Measurements from ENCODE around the gene RIC3.

The RIC3 gene

DNA sequence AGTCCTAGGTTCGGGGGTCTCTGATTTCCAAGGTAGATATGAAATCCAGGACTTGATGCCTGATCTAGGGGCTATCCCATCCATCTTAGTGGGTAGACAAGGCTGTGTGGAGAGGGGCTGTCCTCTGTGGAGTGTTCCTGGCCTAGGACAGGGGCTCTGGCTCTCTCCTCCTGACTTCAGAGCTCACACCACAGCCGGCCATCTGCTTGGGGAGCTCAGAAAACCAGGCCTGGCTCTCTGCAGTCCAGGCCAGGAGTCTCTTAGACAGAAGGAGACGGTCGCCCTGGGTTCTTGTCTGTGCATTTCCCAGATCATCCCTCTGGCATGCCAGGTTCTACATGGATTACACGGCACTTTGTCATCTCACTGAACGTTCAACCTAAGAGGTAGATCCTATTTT is 69.9 kb downstream of the RIC3 start:
- DNase-seq = no peak
- TF ChIP-seq, protein P1, sequence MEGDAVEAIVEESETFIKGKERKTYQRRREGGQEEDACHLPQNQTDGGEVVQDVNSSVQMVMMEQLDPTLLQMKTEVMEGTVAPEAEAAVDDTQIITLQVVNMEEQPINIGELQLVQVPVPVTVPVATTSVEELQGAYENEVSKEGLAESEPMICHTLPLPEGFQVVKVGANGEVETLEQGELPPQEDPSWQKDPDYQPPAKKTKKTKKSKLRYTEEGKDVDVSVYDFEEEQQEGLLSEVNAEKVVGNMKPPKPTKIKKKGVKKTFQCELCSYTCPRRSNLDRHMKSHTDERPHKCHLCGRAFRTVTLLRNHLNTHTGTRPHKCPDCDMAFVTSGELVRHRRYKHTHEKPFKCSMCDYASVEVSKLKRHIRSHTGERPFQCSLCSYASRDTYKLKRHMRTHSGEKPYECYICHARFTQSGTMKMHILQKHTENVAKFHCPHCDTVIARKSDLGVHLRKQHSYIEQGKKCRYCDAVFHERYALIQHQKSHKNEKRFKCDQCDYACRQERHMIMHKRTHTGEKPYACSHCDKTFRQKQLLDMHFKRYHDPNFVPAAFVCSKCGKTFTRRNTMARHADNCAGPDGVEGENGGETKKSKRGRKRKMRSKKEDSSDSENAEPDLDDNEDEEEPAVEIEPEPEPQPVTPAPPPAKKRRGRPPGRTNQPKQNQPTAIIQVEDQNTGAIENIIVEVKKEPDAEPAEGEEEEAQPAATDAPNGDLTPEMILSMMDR (IDR thresholded peaks at IDR 0.05; ENCODE audit: borderline replicate concordance, extremely low read depth, low read length, poor library complexity, severe bottlenecking) = no peak
- no peak for TF ChIP-seq EZH2 (IDR thresholded peaks at IDR 0.05; ENCODE audit: borderline replicate concordance, low read depth, low read length, severe bottlenecking)
- H4K20me1 ChIP-seq (ENCODE audit: insufficient read depth, low read length) = no peaks in the 10 kb centered on the region; the same call in none of the 2 replicates
- no peaks in the 10 kb centered on the region for H3K27me3 ChIP-seq (ENCODE audit: insufficient read depth, low read length, poor library complexity)
- H3K9me3 ChIP-seq (ENCODE audit: insufficient read depth, low read length, severe bottlenecking) = no peaks in the 10 kb centered on the region
- H2AFZ ChIP-seq (ENCODE audit: low read depth, low read length) = no peak overlapping the region
- no peaks in the 10 kb centered on the region for H3K36me3 ChIP-seq (ENCODE audit: insufficient read depth, low read length)
- no peaks in the 10 kb centered on the region for H3K79me2 ChIP-seq (ENCODE audit: insufficient read depth, low read length)
- no peak overlapping the region for H3K9ac ChIP-seq (ENCODE audit: low read depth, low read length)
- ATAC-seq (ENCODE audit: insufficient read depth, low read depth) = no peak
- no peak overlapping the region for H3K27ac ChIP-seq (ENCODE audit: low read length)
- H3K4me3 ChIP-seq (ENCODE audit: low read depth in 1 of 2, low read length in 2 of 2) = no peak overlapping the region
- no peak overlapping the region for H3K4me2 ChIP-seq (ENCODE audit: insufficient read depth, low read length)
- no peaks in the 10 kb centered on the region for H3K4me1 ChIP-seq (ENCODE audit: insufficient read depth, low read length)

DNA sequence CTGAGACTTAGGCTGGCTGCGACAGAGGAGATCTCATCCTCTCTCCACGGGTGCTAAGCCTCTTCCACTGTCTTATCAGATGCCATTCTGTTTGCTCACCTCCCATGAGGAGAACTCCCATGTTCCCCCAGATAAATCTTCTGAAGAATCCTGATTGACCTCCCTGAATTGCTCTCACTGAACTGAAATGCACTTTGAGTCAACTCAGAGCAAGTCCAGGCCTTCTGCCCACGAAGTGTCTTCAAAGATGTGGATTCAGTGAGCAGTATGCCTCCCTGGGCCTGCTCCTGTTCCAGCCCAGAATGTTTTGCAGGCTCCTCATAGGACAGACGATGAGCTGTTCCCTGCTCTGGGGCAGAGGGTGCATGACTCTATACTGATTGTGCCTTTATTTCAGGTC is 70.5 kb downstream of the RIC3 start:
- no peaks in the 10 kb centered on the region; the same call in none of the 2 replicates for H4K20me1 ChIP-seq (ENCODE audit: insufficient read depth, low read length)
- no peaks in the 10 kb centered on the region for H3K9me3 ChIP-seq (ENCODE audit: insufficient read depth, low read length, severe bottlenecking)
- H3K27ac ChIP-seq (ENCODE audit: low read length) = no peak overlapping the region
- H3K9ac ChIP-seq (ENCODE audit: low read depth, low read length) = no peak overlapping the region
- DNase-seq = no peak
- no peaks in the 10 kb centered on the region for H3K36me3 ChIP-seq (ENCODE audit: insufficient read depth, low read length)
- H3K27me3 ChIP-seq (ENCODE audit: insufficient read depth, low read length, poor library complexity) = no peaks in the 10 kb centered on the region
- no peaks in the 10 kb centered on the region for H3K79me2 ChIP-seq (ENCODE audit: insufficient read depth, low read length)
- TF ChIP-seq, protein P1 (IDR thresholded peaks at IDR 0.05; ENCODE audit: borderline replicate concordance, extremely low read depth, low read length, poor library complexity, severe bottlenecking) = no peak
- no peak for TF ChIP-seq EZH2 (IDR thresholded peaks at IDR 0.05; ENCODE audit: borderline replicate concordance, low read depth, low read length, severe bottlenecking)
- ATAC-seq (ENCODE audit: insufficient read depth, low read depth) = no peak
- no peak overlapping the region for H2AFZ ChIP-seq (ENCODE audit: low read depth, low read length)
- H3K4me3 ChIP-seq (ENCODE audit: low read depth in 1 of 2, low read length in 2 of 2) = no peak overlapping the region
- H3K4me2 ChIP-seq (ENCODE audit: insufficient read depth, low read length) = no peak overlapping the region
- H3K4me1 ChIP-seq (ENCODE audit: insufficient read depth, low read length) = no peaks in the 10 kb centered on the region

DNA sequence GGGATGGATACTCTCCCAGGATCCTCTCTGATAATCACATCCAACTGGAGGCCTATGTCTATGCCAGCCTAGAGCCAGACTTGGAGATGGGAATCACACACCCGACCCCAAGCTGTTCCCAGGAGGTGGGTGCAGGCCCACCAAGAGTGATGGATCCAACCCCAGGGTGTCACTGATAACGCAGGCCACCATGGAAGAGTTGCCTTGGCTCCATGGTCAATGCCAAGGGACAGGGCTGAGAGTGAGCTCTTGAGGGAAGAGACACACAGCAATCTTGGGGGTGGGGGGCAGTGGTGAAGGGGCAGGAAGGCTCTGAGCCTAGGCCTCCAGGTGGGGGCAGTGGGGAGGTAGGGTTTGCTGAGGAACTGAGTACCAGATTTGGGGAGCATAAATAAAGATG is 70.9 kb downstream of the RIC3 start:
- no peaks in the 10 kb centered on the region for H3K4me1 ChIP-seq (ENCODE audit: insufficient read depth, low read length)
- no peaks in the 10 kb centered on the region for H3K79me2 ChIP-seq (ENCODE audit: insufficient read depth, low read length)
- DNase-seq (no peak), ATAC-seq (ENCODE audit: insufficient read depth, low read depth) (no peak)
- no peak overlapping the region for H3K4me3 ChIP-seq (ENCODE audit: low read depth in 1 of 2, low read length in 2 of 2)
- no peak overlapping the region for H2AFZ ChIP-seq (ENCODE audit: low read depth, low read length)
- TF ChIP-seq, protein P1 (IDR thresholded peaks at IDR 0.05; ENCODE audit: borderline replicate concordance, extremely low read depth, low read length, poor library complexity, severe bottlenecking) = no peak
- no peak for TF ChIP-seq EZH2 (IDR thresholded peaks at IDR 0.05; ENCODE audit: borderline replicate concordance, low read depth, low read length, severe bottlenecking)
- no peaks in the 10 kb centered on the region for H3K27me3 ChIP-seq (ENCODE audit: insufficient read depth, low read length, poor library complexity)
- H3K27ac ChIP-seq (ENCODE audit: low read length) = no peak overlapping the region
- no peak overlapping the region for H3K4me2 ChIP-seq (ENCODE audit: insufficient read depth, low read length)
- H3K36me3 ChIP-seq (ENCODE audit: insufficient read depth, low read length) = no peaks in the 10 kb centered on the region
- no peaks in the 10 kb centered on the region for H3K9me3 ChIP-seq (ENCODE audit: insufficient read depth, low read length, severe bottlenecking)
- H4K20me1 ChIP-seq (ENCODE audit: insufficient read depth, low read length) = no peaks in the 10 kb centered on the region; the same call in none of the 2 replicates
- no peak overlapping the region for H3K9ac ChIP-seq (ENCODE audit: low read depth, low read length)

DNA sequence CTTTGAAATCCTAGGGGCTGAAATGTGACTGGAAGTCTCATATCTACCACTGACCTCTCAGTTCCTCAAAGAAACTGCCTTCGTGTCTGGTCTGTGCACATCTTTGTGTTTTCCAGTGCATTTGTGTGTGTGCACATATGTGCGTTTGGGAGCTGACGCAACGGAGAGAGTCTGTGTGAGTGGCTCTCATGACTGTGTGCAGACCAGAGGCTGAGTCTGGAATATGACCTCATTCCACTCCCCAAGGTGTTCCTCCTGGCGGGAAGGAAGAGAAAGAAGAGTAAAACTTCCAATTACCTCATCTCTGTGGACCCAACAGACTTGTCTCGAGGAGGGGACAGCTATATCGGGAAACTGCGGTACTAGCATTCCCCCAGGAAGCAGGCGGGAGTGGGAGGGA is 71.4 kb downstream of the RIC3 start:
- no peaks in the 10 kb centered on the region for H3K9me3 ChIP-seq (ENCODE audit: insufficient read depth, low read length, severe bottlenecking)
- no peak overlapping the region for H3K27ac ChIP-seq (ENCODE audit: low read length)
- ATAC-seq (ENCODE audit: insufficient read depth, low read depth) (no peak), DNase-seq (no peak)
- H3K27me3 ChIP-seq (ENCODE audit: insufficient read depth, low read length, poor library complexity) = no peaks in the 10 kb centered on the region
- H4K20me1 ChIP-seq (ENCODE audit: insufficient read depth, low read length) = no peaks in the 10 kb centered on the region; the same call in none of the 2 replicates
- H3K4me2 ChIP-seq (ENCODE audit: insufficient read depth, low read length) = no peak overlapping the region
- H3K36me3 ChIP-seq (ENCODE audit: insufficient read depth, low read length) = no peaks in the 10 kb centered on the region
- no peaks in the 10 kb centered on the region for H3K4me1 ChIP-seq (ENCODE audit: insufficient read depth, low read length)
- H3K9ac ChIP-seq (ENCODE audit: low read depth, low read length) = no peak overlapping the region
- no peaks in the 10 kb centered on the region for H3K79me2 ChIP-seq (ENCODE audit: insufficient read depth, low read length)
- H2AFZ ChIP-seq (ENCODE audit: low read depth, low read length) = no peak overlapping the region
- H3K4me3 ChIP-seq (ENCODE audit: low read depth in 1 of 2, low read length in 2 of 2) = no peak overlapping the region
- TF ChIP-seq, protein P1 (IDR thresholded peaks at IDR 0.05; ENCODE audit: borderline replicate concordance, extremely low read depth, low read length, poor library complexity, severe bottlenecking) = no peak
- TF ChIP-seq EZH2 (IDR thresholded peaks at IDR 0.05; ENCODE audit: borderline replicate concordance, low read depth, low read length, severe bottlenecking) = no peak

All from DND-41 (cell line).